HG03135 (cell line): ENCODE data around the gene CHODL.

ENCODE experiments used
- ATAC-seq: cut with Tn5 transposase; IDR thresholded peaks from one replicate; pipeline ENCODE4 v1.9.1; 2021; ENCODE audit warnings: mild to moderate bottlenecking, moderate library complexity; ENCODE audit not compliant: unreplicated experiment

CHODL gene

GRCh38 chr21:18244671-18245463, at the start of gene CHODL:
Gene CHODL, plus strand, starts transcription at chr21:18244833. Its CDS starts 391 bp downstream, at chr21:18245224.
- no peak for ATAC-seq

- ATAC-seq: no peak
Observed at GRCh38 chr21:18204931-18205330, 39.7 kb upstream of the CHODL start.

GRCh38 chr21:18218331-18218730, 26.3 kb upstream of the CHODL start:
- no peak for ATAC-seq

- ATAC-seq: no peak
Observed at GRCh38 chr21:18220498-18220897, 24.1 kb upstream of the CHODL start.

- no peak for ATAC-seq
Observed at GRCh38 chr21:18222346-18222745, 22.3 kb upstream of the CHODL start.

GRCh38 chr21:18228060-18228739, 16.4 kb upstream of the CHODL start:
- ATAC-seq: no peak

- ATAC-seq: no peak
Observed at GRCh38 chr21:18235545-18235944, 9.1 kb upstream of the CHODL start.

- ATAC-seq: no peak
Observed at GRCh38 chr21:18245464-18245967, 883 bp downstream of the CHODL start.

- ATAC-seq: no peak
Observed at GRCh38 chr21:18248171-18248570, 3.5 kb downstream of the CHODL start.

- ATAC-seq: no peak
Observed at GRCh38 chr21:18249672-18250071, 5.0 kb downstream of the CHODL start.

GRCh38 chr21:18251065-18251464, 6.4 kb downstream of the CHODL start:
- ATAC-seq: no peak

GRCh38 chr21:18252256-18252655, 7.6 kb downstream of the CHODL start:
- ATAC-seq: no peak

- no peak for ATAC-seq
Observed at GRCh38 chr21:18252680-18253079, 8.0 kb downstream of the CHODL start.

GRCh38 chr21:18253221-18253620, 8.6 kb downstream of the CHODL start:
- no peak for ATAC-seq

GRCh38 chr21:18253799-18254198, 9.2 kb downstream of the CHODL start:
- no peak for ATAC-seq

GRCh38 chr21:18265944-18266343, 21.3 kb downstream of the CHODL start:
- no peak for ATAC-seq

GRCh38 chr21:18267496-18267895, 22.9 kb downstream of the CHODL start:
- no peak for ATAC-seq

- ATAC-seq: no peak
Observed at GRCh38 chr21:18268906-18269305, 24.3 kb downstream of the CHODL start.

GRCh38 chr21:18269856-18270255, 25.2 kb downstream of the CHODL start:
- ATAC-seq: no peak

- ATAC-seq: no peak
Observed at GRCh38 chr21:18273400-18273799, 28.8 kb downstream of the CHODL start.

- no peak for ATAC-seq
Observed at GRCh38 chr21:18274370-18274769, 29.7 kb downstream of the CHODL start.

- no peak for ATAC-seq
Observed at GRCh38 chr21:18275781-18276180, 31.1 kb downstream of the CHODL start.
